GM06990 (cell line): ENCODE results near the gene MYO16.

ENCODE experiments used
- DNase-seq: peaks from one replicate; pipeline ENCODE4 v3.0.0-alpha.2; 2011; ENCODE audit not compliant: insufficient read length; ENCODE audit errors: extremely low read depth
- H3K27me3 ChIP-seq: replicated peaks from 2 replicates; pipeline ENCODE4 v1.6.0; 2011; ENCODE audit warnings: low read length; ENCODE audit not compliant: control insufficient read depth, insufficient read depth
- H3K36me3 ChIP-seq: 2 replicates; pipeline ENCODE4 v1.5.1; 2011; ENCODE audit warnings: low read length; ENCODE audit not compliant: control insufficient read depth, insufficient read depth
- H3K4me3 ChIP-seq: replicated peaks from 2 replicates; pipeline ENCODE4 v1.5.1; 2011; ENCODE audit warnings: low read depth, mild to moderate bottlenecking, control low read depth, low read length
- TF ChIP-seq, protein P1 (sequence below): IDR thresholded peaks from 2 replicates; pipeline ENCODE4 v1.5.1; 2011; ENCODE audit warnings: low read length, control low read depth, mild to moderate bottlenecking, inconsistent platforms; ENCODE audit not compliant: insufficient read depth, poor library complexity, severe bottlenecking

The MYO16 gene

GRCh38 chr13:108929532-108930206 lies 300.3 kb downstream of the MYO16 start:
- no peak overlapping the region for H3K4me3 ChIP-seq
- no peak for DNase-seq
- TF ChIP-seq, protein P1, sequence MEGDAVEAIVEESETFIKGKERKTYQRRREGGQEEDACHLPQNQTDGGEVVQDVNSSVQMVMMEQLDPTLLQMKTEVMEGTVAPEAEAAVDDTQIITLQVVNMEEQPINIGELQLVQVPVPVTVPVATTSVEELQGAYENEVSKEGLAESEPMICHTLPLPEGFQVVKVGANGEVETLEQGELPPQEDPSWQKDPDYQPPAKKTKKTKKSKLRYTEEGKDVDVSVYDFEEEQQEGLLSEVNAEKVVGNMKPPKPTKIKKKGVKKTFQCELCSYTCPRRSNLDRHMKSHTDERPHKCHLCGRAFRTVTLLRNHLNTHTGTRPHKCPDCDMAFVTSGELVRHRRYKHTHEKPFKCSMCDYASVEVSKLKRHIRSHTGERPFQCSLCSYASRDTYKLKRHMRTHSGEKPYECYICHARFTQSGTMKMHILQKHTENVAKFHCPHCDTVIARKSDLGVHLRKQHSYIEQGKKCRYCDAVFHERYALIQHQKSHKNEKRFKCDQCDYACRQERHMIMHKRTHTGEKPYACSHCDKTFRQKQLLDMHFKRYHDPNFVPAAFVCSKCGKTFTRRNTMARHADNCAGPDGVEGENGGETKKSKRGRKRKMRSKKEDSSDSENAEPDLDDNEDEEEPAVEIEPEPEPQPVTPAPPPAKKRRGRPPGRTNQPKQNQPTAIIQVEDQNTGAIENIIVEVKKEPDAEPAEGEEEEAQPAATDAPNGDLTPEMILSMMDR = no peak

GRCh38 chr13:108932196-108932595 lies 302.8 kb downstream of the MYO16 start:
- Histone ChIP-seq H3K36me3 (no peaks in the 10 kb centered on the region), H3K27me3 (no peaks in the 10 kb centered on the region), H3K4me3 (no peak overlapping the region)
- DNase-seq = no peak
- TF ChIP-seq, protein P1 = no peak

More at GRCh38 chr13:108929532-108930206, 300.3 kb downstream of the MYO16 start:
- Histone ChIP-seq H3K36me3 (no peaks in the 10 kb centered on the region), H3K27me3 (no peaks in the 10 kb centered on the region)

- no peaks in the 10 kb centered on the region for H3K36me3 ChIP-seq
- H3K27me3 ChIP-seq = no peaks in the 10 kb centered on the region
- no peak overlapping the region for H3K4me3 ChIP-seq
- TF ChIP-seq, protein P1 = no peak
- no peak for DNase-seq
Measured at GRCh38 chr13:108933061-108933460, 303.6 kb downstream of the MYO16 start.

DNA sequence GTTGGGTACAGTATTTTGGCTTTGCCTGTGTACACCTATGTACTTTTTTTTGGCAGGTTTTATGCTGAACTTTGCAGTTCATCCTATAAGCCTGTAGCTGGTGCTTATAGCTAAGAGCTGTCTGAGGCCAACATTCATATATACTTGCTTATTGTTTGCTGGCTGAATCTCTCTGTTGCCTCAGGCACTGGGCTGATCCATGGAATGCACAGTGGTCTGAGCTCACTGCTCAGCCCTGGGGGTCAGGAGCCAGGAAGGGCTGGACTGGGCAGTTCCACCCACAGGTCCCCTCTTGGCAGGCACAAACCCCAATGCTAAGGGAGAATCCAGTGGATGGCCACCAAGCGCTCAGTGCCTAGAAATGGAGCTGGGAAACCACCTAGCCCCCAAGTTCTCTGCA lies 308.7 kb downstream of the MYO16 start:
- no peaks in the 10 kb centered on the region for H3K36me3 ChIP-seq

DNA sequence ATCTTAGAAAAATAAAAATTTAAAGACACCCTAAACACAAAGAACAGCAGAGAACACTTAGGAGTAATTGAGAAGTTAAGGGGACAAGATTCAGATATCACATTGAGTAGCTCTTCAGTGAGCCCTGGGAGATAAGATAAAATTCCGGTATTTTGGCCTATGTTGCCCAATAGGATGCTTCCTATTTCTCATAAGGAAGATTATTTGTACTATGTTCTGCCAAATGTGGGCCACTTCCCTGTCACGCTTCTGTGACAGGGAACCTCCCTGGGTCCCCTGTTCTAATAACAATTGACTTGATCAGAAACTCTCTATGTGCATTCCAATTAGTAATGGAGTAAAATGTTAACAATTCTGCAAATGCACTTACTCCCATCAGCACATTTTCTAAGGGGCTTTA lies 310.7 kb downstream of the MYO16 start:
- TF ChIP-seq, protein P1 = no peak
- DNase-seq = no peak
- H3K27me3 ChIP-seq = no peaks in the 10 kb centered on the region

More for the DNA sequence above, 308.7 kb downstream of the MYO16 start:
- no peak for DNase-seq
- H3K27me3 ChIP-seq = no peaks in the 10 kb centered on the region
- TF ChIP-seq, protein P1 = no peak
- H3K4me3 ChIP-seq = no peak overlapping the region

More for the DNA sequence above, 310.7 kb downstream of the MYO16 start:
- Histone ChIP-seq H3K36me3 (no peaks in the 10 kb centered on the region), H3K4me3 (no peak overlapping the region)
